DND-41 (cell line): Measurements from ENCODE around the gene DES.

Source experiments
- EZH2 ChIP-seq: IDR thresholded peaks from 3 replicates; pipeline ENCODE4 v1.6.1; 2012; ENCODE audit warnings: borderline replicate concordance, low read depth, mild to moderate bottlenecking, moderate library complexity, low read length, inconsistent platforms; ENCODE audit not compliant: severe bottlenecking
- TF ChIP-seq, protein P1 (sequence below): IDR thresholded peaks from 2 replicates; pipeline ENCODE4 v1.5.1; 2012; ENCODE audit warnings: borderline replicate concordance, low read length, moderate library complexity, mild to moderate bottlenecking; ENCODE audit not compliant: poor library complexity, severe bottlenecking; ENCODE audit errors: extremely low read depth

DNA sequence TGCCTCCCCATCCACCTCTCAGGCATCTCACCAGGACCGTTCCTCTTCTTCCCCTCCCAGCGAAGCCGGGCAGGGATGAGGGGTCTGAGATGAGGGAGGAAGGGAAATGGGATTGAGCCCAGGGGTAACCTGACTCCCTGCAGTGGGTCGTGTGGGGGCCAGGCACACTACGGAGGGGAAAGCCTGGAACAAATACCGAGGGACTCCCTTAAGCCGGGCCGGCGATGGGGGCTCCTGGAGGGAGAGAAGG is 16.2 kb downstream of the DES start:
- TF ChIP-seq, protein P1, sequence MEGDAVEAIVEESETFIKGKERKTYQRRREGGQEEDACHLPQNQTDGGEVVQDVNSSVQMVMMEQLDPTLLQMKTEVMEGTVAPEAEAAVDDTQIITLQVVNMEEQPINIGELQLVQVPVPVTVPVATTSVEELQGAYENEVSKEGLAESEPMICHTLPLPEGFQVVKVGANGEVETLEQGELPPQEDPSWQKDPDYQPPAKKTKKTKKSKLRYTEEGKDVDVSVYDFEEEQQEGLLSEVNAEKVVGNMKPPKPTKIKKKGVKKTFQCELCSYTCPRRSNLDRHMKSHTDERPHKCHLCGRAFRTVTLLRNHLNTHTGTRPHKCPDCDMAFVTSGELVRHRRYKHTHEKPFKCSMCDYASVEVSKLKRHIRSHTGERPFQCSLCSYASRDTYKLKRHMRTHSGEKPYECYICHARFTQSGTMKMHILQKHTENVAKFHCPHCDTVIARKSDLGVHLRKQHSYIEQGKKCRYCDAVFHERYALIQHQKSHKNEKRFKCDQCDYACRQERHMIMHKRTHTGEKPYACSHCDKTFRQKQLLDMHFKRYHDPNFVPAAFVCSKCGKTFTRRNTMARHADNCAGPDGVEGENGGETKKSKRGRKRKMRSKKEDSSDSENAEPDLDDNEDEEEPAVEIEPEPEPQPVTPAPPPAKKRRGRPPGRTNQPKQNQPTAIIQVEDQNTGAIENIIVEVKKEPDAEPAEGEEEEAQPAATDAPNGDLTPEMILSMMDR, result no peak
- no peak for TF ChIP-seq EZH2
